ENCODE results near the gene SYK.

- no peak for TF ChIP-seq POLR2A (IDR thresholded peaks at IDR 0.05)
- TF ChIP-seq, protein P1, sequence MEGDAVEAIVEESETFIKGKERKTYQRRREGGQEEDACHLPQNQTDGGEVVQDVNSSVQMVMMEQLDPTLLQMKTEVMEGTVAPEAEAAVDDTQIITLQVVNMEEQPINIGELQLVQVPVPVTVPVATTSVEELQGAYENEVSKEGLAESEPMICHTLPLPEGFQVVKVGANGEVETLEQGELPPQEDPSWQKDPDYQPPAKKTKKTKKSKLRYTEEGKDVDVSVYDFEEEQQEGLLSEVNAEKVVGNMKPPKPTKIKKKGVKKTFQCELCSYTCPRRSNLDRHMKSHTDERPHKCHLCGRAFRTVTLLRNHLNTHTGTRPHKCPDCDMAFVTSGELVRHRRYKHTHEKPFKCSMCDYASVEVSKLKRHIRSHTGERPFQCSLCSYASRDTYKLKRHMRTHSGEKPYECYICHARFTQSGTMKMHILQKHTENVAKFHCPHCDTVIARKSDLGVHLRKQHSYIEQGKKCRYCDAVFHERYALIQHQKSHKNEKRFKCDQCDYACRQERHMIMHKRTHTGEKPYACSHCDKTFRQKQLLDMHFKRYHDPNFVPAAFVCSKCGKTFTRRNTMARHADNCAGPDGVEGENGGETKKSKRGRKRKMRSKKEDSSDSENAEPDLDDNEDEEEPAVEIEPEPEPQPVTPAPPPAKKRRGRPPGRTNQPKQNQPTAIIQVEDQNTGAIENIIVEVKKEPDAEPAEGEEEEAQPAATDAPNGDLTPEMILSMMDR (IDR thresholded peaks at IDR 0.05), result no peak
These were observed 58.8 kb downstream of the SYK start for GRCh38 chr9:90860382-90860781.
